Stimulated activated CD4-positive, alpha-beta T cell treated with anti-CD3 and anti-CD28 coated beads, TNF-alpha, amount 100 ng/mL, for 4 hours (primary cell): ENCODE measurements around the gene ADAMTS7.
"Not testable (repeated sequence)": the region's sequence is repeated elsewhere in the genome, so short reads cannot be mapped to it uniquely, and the experiment has no call there.

Source experiments
- DNase-seq, 3 experiments: peaks; one replicate each; pipeline ENCODE4 v3.0.0-alpha.2; 2020; ENCODE audit warnings: low read depth in 3 of 3

Gene ADAMTS7

GRCh38 chr15:78726870-78727551 lies 84.3 kb downstream of the ADAMTS7 start:
- DNase-seq: no peak

GRCh38 chr15:78719819-78720450 lies 91.3 kb downstream of the ADAMTS7 start:
- not testable (repeated sequence) for DNase-seq

- no peak for DNase-seq
Measured at GRCh38 chr15:78718837-78719236, 92.4 kb downstream of the ADAMTS7 start.

GRCh38 chr15:78717956-78718656 lies 93.2 kb downstream of the ADAMTS7 start:
- DNase-seq: no peak

GRCh38 chr15:78716651-78717050 lies 94.6 kb downstream of the ADAMTS7 start:
- DNase-seq: no peak

- no peak for DNase-seq
Measured at GRCh38 chr15:78715930-78716329, 95.3 kb downstream of the ADAMTS7 start.

- DNase-seq: no peak
Measured at GRCh38 chr15:78715434-78715833, 95.8 kb downstream of the ADAMTS7 start.

GRCh38 chr15:78714890-78715289 lies 96.4 kb downstream of the ADAMTS7 start:
- no peak for DNase-seq

- no peak for DNase-seq
Measured at GRCh38 chr15:78712797-78713515, 98.3 kb downstream of the ADAMTS7 start.

GRCh38 chr15:78711638-78712037 lies 99.6 kb downstream of the ADAMTS7 start:
- no peak for DNase-seq

- peak; percentile 37 to 50 (median 38) for DNase-seq
Measured at GRCh38 chr15:78709263-78709882, 101.9 kb downstream of the ADAMTS7 start.
